Breast epithelium (tissue), 3 donors: Measurements from ENCODE around the gene PNMA6A.

Source experiments
- CTCF ChIP-seq, 3 donors: fragments of 450-650 bp; IDR thresholded peaks; one replicate each; pipeline ENCODE4 v1.5.1; 2016 to 2017; ENCODE audit warnings: antibody characterized with exemption in 3 of 3, mild to moderate bottlenecking in 3 of 3, moderate library complexity in 3 of 3
- POLR2A ChIP-seq: fragments of 450-650 bp; IDR thresholded peaks from one replicate; pipeline ENCODE4 v1.6.1; 2016; ENCODE audit warnings: antibody characterized with exemption, mild to moderate bottlenecking, moderate library complexity
- POLR2AphosphoS5 ChIP-seq, 3 donors: sonication (generic); formaldehyde crosslinking; IDR thresholded peaks; one replicate each; pipeline ENCODE4 v1.6.1; 2017; ENCODE audit warnings: antibody characterized with exemption in 3 of 3

- TF ChIP-seq CTCF (IDR thresholded peaks at IDR 0.05) (no peak), POLR2AphosphoS5 (IDR thresholded peaks at IDR 0.05) (no peak), POLR2A (no peak)
Observed at GRCh38 chrX:153029875-153030274, 42.4 kb upstream of the PNMA6A start.
